Posterior cingulate gyrus (tissue), 11 donors: ENCODE measurements around the gene ZNF212.

Experiments used
- DNase-seq, 10 donors: peaks; one replicate each; pipeline versions ENCODE4 v3.0.0 to v3.0.0-alpha.2; 2020 to 2021; ENCODE audit warnings: mixed read lengths in 3 of 10
- intact Hi-C: fragments of 100-400 bp; cut with DNase I; formaldehyde crosslinking; loops from one replicate; pipeline ENCODE4 v1.15.1; 2023

ZNF212 gene

DNA sequence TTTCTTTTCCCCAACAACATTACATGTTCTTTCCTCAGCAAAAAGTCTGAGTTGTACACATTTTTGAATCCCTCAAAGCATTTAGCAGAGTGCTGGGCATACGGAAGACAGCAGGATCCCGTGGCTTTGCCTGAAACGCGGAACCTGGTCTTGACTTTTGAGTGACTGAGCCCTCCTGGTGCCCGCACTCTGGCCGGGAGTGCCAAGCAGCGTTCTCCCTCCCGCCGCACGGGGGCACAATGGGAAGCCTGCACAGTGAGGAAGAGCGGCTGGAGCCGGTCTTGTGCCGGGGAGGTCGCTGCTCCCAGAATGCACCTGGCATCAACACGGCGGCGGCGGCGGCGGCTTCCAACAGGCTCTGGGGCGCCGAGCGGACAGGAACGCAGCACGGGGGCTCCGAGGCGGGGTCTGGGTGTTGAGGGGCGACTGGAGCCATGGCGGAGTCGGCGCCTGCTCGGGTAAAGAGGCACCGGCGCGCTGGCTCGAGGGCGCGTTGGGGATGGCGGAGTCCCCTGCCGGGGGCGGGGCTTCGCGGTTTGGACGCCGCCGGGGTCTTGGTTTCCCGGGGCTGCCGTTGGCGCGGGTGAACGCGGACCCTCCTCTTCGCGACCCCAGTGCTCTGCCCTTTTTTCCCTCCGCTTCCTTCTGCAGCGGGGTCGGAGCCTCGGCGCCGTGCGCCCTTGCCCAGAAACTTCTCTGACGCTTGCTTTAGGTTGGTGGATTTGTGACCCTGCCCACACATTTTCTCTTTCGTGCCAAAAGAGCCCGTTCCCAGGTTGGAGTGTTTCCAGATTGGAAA lies at the start of gene ZNF212:
ZNF212 (plus strand) TSS at position 307 of the 799 bp plus-strand sequence; CDS start at position 435, 128 bp downstream.
- intact Hi-C loops, result loop anchor here (1.0 to 5.0 kb wide), 3 partner anchors 23 to 92 kb away; partner anchors contain the start of genes ZNF282, ZNF398 and ZNF783
- peak; percentile 82 to 98 (median 92) for DNase-seq

DNA sequence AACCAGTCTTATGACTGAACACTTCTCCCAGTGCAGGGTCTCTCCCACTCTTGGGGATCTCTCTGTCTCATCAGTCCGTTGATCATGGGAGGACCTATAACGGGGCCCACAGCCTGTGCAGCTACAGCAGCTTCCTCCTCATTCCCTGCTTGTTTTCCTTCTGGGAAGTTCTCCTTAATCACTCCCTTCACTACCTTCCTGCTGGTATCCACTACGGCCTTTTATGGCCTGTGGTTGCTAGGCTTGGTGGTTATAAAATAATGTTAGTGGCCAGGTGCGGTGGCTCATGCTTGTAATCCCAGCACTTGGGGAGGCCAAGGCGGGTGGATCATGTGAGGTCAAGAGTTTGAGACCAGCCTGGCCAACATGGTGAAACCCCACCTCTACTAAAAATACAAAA lies 47.6 kb upstream of the ZNF212 start:
- no peak for DNase-seq
- intact Hi-C loops, result no loop called here

DNA sequence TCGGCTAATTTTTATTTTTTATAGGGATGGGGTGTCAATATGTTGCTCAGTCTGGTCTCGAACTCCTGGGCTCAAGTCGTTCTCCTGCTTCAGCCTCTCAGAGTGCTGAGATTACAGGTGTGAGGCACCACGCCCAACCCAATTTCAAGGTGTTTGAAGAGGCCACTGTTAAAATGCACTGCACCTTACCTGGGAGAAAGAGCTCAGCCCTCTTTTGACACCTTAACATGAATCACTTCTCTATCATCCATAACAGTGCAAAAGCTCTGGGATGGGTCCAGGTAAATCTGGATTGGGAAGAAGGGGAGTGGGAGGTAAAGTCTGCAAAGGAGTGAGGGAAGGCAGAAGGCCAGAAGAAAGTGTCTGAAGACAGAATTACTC lies 44.7 kb upstream of the ZNF212 start:
- DNase-seq, result no peak
- intact Hi-C loops, result loop anchor here (1.0 kb wide), 1 partner anchor 46 kb away; no protein-coding TSS in a partner anchor

DNA sequence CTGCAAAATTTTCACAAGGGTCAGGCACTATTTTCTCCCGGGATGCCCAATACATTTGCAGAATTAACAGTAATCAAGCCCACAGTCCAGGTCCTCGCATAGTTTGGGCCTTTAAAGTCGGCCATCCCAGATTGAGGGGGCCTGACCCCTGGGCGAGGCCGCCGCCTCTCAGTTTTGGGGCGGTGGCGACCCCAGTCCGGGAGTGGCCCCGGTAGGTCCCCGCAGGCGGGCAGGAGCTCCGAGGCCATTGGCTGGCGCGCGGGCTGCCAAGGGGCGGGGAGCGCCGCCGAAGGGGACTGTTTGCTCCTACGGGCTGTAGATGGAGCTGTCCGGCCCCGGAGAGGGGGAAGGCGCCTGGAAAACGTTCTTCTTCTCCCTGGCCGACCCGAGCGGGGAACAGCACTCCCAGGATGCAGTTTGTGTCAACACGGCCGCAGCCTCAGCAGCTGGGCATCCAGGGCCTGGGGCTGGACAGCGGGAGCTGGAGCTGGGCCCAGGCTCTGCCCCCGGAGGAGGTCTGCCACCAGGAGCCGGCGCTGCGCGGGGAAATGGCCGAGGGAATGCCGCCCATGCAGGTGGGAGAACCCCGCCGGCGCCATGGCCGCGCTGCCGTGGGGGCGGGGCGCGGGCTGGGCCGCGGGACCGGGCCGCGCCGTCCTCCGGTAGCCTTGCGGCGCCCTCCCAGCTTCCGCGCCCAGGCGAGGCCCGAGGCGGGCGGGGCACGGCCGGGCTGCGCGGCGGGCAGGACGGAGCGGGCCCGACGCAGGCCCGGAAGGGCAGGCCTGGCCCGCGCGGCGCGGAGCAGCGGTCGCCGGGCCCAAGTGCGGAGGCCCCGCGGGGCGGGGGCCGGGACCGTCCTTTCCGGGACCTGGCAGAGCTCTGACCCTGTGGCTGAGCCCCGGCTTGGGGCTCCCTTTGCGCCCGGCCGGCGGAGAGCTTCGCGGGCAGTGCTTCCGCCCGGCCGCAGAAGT lies 44.0 kb upstream of the ZNF212 start, which contains the start of gene ZNF282:
ZNF282 (plus strand) TSS at position 367 of the 971 bp plus-strand sequence; CDS start at position 411, 44 bp downstream.
- intact Hi-C loops, result loop anchor here (1.0 kb wide), 1 partner anchor 45 kb away; no protein-coding TSS in a partner anchor
- DNase-seq, result peak; percentile 80 to 99 (median 92)

DNA sequence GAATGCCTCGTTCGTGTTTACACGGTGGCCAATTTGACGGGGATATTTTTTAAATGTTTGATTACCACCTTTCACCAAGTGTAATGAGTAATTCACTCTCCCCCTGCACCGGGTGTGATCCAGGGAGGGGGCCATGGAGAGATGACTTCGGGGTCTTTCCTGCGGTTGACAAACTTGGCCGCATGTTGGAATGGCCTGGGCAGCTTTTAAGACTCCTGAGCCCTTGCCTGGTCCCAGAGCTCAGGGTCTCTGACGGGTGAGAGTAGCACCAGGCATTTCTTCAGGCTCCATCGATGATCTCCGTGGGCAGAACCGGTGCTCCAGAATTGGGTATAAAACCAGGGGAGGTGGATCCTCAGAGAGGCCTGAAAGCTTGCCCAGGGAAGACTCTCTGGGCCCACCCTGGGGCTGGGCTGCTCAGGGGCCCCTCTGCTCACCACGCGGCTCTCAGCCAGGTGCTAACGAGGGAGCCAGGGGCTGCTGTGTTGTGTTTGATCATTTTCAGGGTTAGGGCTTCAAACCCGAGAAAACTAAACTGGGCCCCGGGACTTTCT lies 43.2 kb upstream of the ZNF212 start:
- no peak for DNase-seq
- intact Hi-C loops, result no loop called here

DNA sequence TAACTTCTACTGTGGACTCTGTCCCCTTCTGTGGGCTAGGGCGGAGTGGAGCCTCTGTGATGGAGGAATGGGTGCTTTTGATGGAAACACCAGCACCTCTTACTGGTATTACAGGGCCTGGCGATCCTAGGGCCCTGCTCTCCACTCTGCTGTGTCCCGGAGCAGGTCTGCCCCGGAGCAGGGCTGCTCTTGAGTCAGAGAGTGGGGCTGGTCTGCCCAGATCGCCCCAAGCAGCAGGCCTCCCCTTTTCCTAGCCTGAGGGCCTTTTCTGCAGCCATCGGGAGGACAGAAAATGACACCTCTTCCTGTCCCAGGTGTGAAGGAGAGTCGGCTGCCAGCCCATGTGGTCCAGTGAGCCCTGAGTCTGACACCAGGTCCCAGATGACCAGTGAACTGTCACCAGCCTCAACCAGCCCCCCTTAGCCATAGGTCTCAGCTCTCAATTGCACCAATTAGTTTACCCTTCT lies 42.7 kb upstream of the ZNF212 start:
- no peak for DNase-seq
- intact Hi-C loops, result no loop called here

DNA sequence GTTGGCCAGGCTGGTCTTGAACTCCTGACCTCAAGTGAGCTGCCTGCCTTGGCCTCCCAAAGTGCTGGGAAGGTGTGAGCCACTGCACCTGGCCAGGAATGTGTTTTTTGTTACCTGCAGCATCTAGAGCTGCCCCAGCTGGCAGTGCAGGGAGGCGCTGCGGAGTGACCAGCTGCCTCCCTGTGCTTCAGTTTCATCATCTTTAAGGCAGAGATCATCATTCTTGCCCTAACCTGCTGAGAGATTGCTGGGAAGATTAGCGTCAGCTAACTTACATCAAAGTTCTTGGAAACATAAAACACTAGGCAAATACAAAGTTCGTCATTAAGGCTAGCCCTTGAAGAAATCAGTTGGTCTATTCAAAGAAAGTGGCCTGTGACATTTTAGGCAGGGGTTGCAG lies 41.8 kb upstream of the ZNF212 start:
- intact Hi-C loops, result no loop called here
- no peak for DNase-seq

DNA sequence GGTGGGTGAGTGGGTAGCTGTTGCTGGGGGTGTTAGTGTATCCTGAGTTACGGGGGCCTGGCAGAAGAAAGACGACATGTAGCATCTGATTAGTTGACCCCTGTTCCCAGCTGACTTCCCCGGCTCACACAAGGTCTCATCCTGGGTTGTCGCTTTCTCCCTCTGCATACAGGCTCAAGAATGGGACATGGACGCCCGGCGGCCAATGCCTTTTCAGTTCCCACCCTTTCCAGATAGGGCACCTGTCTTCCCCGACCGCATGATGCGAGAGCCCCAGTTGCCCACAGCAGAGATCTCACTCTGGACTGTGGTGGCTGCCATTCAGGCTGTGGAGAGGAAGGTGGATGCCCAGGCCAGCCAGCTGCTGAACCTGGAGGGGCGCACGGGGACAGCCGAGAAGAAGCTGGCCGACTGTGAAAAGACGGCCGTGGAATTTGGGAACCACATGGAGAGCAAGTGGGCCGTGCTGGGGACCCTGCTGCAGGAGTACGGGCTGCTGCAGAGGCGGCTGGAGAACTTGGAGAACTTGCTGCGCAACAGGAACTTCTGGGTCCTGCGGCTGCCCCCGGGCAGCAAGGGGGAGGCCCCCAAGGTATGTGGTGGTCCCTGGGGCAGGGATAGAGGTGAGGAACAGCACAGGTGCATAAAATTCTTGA lies 41.2 kb upstream of the ZNF212 start:
- DNase-seq, result peak in 1 of 10 donors; percentile 72
- intact Hi-C loops, result no loop called here

DNA sequence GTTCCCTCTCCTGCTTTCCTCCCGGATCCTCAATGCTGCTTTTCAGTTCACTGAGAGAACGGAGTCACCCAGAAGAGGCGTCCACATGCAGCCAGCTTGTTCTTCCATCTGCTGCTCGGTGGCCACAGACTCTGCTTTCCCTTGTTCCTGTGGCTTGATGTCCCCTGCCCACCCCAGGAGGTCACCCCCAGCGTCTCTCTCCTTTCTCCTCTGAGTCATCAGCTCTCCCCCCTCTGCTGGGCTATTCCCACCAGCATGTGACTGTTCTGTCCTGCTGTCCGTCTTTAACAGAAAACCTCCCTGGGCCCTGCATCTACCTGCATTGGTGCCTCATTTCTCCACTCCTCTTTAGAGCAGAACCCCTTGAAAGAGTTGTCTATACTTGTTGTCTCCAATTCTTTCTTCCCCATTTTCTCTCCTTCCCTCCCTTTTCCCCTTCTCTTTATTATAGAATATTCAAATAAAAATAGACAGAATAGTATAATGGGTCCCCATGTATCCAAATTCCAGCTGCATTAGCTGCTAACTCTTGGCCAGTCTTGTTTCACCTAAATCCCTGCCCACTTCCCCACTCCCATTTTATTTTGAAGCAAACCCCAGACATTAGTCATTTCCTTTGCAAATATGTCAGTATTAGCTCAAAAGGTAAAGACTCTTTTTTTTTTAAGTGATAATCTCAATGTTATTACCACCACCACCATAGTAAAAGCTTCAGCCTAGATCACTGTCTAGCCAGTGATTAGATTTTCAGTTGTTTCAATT lies 40.0 kb upstream of the ZNF212 start:
- DNase-seq, result peak in 1 of 10 donors; percentile 38
- intact Hi-C loops, result no loop called here

DNA sequence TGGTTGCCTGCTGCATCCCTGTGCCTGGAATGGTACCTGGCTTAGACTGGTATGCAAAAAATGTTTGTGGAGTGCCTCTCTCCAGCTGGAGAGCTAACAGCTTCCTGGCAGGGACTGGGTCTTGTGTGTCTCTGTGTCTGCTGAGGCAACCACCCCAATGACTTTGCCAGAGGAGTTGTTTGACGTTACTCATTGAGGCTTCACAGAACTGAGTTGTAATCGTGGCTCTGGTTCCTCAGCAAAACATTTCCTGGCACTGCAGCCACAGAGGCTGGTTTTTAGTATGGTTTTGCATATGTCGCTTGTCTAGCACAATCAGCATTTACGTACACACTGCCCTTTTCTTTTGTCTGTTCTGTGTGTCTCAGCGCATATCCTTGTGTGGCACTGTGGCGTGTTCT lies 36.6 kb upstream of the ZNF212 start:
- peak in 2 of 10 donors; percentile 2 to 55 for DNase-seq
- intact Hi-C loops, result no loop called here

DNA sequence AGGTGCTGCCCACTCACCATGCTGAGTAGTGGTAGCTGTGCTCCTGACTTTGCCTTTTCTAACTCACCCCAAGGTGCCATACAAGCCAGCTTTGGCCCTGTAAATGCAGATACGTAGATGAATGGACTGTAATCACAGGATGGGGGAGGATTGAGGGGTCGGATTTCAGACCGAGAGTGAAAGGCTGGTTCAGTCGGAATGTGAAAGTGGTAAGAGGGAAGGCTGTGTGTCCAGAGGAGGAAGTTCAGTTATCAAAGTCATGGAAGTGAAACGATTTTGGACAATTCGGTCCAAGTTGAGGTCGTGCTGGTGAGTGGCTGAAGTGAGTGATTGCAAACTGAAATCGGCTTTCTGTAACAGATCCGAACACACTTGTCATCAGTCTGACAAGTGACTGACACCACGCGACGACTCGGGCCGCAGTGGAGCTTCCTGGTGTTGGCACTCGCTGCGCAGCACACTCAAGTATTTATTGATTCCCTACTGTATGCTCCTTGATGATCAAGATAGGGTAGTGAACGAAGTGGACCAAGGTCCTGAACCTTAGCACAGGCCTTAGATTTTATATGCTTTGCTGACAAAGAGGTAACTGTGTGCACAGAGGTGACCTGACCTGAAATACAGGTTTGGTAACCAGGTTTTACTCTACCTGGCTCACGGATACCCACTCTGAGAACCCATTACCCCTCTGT lies 33.6 kb upstream of the ZNF212 start:
- peak in 2 of 10 donors; percentile 24 to 60 for DNase-seq
- intact Hi-C loops, result no loop called here

DNA sequence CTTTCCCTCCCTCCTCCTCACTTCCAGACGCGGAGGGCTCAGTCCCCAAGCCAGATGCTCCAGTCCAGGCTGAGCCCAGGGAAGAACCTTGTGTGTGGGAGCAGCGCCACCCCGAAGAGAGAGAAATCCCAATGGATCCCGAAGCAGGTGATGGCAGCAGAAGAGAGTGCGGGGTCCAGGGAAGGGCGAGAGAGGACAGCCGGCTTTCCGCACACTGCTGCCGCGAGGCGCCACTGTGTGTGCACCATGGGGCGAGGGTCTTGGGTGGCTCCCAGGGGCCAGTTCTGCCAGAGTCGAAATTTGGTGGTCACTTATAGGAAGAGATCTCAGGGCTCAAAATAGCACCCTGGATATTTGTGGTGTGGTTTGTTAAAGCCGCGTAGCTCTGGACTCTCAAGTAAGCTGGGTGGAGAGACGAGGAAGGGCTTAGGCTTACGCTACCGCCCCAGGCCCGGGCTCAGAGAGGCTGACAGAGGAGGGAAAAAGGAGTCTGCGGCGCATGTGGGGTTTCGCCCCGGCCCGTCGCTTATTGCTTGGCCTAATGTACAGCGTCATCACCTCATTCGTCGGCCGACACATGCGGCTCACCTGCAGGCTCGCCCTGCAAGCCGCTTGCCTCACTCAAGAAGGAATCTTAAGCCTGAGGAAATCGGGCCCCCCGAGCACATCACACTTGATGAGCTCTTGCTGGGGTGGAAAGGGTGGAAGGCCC lies 32.0 kb upstream of the ZNF212 start:
- DNase-seq, result peak in 2 of 10 donors; percentile 68 to 70
- intact Hi-C loops, result no loop called here

DNA sequence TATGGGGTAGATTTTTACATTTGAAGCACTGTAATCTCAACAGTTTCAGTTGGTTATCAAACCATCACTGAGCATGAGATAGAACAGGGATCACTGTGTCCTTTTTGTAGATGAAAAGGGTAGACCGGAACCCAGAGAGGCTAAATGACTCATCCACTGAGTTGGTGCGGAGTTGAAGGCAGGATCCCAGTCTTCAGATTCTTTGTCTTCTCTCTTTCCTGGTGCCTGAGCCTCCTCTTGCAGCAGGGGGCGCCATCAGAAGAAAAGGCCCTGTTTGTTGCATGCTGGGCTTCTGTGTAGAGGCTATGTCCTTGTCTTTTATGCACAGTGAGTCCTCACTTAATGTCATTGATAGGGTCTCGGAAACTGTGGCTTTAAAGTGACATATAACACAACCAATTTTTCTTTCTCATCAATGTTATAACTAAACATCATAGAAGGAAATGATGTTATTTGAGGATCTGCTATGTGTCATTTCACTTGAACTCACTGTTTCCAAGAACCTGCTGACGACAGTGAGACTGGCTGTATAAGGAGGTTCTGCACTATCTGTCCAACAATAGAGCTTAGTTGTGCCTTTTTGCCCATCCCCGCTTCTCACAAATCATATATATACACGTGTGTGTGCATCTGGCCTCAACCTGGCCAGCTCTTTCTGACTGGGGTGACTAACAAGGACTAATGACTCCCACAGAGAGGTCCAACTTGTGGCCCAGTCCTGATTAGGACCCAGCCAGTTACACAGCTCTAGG lies 29.8 kb upstream of the ZNF212 start:
- DNase-seq, result peak in 4 of 10 donors; percentile 30 to 82 (median 37)
- intact Hi-C loops, result no loop called here

DNA sequence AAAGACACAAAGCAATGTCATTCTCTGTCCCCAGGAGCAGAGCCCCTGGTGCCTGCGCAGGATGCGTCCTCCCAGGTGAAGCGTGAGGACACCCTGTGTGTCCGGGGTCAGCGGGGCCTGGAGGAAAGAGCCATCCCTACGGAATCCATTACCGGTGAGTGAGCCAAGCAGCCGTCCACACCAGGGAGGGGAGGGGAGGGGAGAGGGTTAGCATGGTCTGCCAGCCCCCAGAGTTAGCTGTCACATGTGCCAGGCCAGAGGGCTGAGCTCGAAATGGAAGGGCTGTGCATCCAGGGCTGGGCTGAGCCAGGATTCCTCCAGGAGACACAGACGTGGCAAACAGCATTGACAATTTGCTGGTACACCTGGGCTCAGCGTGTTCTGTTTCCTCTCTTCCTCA lies 28.9 kb upstream of the ZNF212 start:
- intact Hi-C loops, result no loop called here
- peak in 2 of 10 donors; percentile 35 to 55 for DNase-seq

DNA sequence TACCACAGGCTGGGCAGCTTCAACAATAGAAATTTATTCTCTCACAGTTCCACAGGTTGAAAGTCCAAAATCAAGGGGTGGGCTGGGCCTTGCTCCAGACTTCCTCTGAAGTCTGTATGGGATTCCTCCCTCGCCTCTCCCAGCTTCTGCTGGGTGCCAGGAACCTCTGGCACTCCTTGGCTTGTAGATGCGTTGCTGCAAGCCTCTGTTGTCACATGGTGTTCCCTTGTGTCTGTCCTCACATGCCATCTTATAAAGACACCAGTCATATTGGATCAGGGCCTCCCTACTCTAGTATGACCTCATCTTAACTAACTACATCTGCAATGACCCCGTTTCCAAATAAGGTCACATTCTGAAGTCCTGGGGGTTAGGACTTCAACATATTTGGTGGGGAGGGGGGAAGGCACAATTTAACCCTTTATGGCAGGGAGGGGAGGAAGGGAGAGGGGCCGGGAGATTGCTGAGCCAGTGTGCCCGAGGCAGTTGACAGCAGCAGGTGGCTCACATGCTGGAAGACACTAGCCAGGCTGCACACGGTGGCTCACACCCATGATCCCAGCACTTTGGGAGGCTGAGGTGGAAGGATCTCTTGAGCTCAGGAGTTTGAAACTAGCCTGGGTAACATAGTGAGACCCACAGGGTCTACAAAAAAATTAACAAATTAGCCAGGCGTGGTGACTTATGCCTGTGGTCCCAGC lies 25.3 kb upstream of the ZNF212 start:
- intact Hi-C loops, result no loop called here
- DNase-seq, result peak in 1 of 10 donors; percentile 45

DNA sequence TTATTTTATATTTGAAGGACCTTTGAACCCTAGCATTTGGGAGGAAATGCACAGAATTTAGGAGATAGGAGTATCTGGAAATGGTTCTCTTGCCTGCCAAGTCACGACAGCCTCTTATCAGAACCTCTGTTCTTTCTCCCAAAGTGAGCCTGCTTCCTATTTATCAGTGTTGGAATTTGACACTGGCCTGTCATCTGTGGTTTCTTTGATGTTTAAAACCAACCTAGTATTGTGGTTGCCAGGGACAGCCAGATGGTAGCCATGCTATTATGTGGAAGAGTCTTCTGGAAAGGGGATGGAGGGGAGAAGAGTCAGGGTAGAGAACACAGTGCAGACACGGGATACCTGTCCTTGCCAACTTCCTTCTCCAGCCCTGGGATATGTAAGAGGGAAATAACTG lies 23.0 kb upstream of the ZNF212 start:
- DNase-seq, result no peak
- intact Hi-C loops, result no loop called here

DNA sequence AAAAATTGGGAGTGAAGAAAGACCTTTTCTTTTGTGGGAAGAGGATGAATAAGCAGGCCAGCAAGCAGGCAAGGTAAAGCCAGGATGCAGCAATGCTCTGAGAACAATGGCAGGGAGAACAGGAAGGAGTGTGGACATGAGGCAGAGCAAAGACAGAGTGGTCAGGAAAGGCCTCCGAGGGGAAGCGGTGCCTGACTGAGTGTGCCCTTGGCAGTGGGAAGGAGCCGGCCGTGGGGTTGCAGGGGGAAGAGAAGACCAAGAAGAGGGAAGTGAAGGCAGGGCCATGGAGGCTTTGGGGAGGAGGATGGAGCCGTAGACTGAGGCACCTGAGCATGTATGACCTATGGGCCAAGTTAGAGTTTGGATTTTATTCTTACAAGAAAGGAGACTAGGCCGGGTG lies 21.9 kb upstream of the ZNF212 start:
- peak in 2 of 10 donors; percentile 25 to 62 for DNase-seq
- intact Hi-C loops, result no loop called here
